Vagina (tissue), 2 donors: ENCODE measurements around the gene NTM. TPM values are rescaled to one million over a fixed set of nuclear protein-coding genes. Genes with fewer than 3 reads are reported as not detected.

Source experiments
- DNase-seq, 2 donors: peaks; one replicate each; pipeline ENCODE4 v3.0.0-alpha.2; 2017; ENCODE audit errors: extremely low spot score in 2 of 2
- H3K27ac ChIP-seq: fragments of 200-600 bp; sonication (generic); one replicate; pipeline ENCODE4 v1.5.1; 2019
- H3K27me3 ChIP-seq: fragments of 200-600 bp; sonication (generic); one replicate; pipeline ENCODE4 v1.5.1; 2019
- H3K36me3 ChIP-seq, 2 donors: fragments of 200-600 bp; sonication (generic); one replicate each; pipeline ENCODE4 v1.5.1; 2017 to 2019
- H3K4me1 ChIP-seq: fragments of 200-600 bp; sonication (generic); one replicate; pipeline ENCODE4 v1.5.1; 2019
- H3K4me3 ChIP-seq, 2 donors: fragments of 200-600 bp; sonication (generic); 1 replicate in 1 of 2; 2 replicates in 1 of 2; pipeline ENCODE4 v1.5.1; 2016 to 2019
- H3K9me3 ChIP-seq: fragments of 200-600 bp; sonication (generic); one replicate; pipeline ENCODE4 v1.5.1; 2019
- POLR2A ChIP-seq, 2 donors: fragments of 450-650 bp; IDR thresholded peaks; one replicate each; pipeline ENCODE4 v1.6.1; 2017; ENCODE audit warnings: antibody characterized with exemption in 2 of 2, mild to moderate bottlenecking in 2 of 2, moderate library complexity in 2 of 2
- POLR2AphosphoS5 ChIP-seq, 2 donors: sonication (generic); formaldehyde crosslinking; IDR thresholded peaks; one replicate each; pipeline ENCODE4 v1.9.0; 2017; ENCODE audit warnings: antibody characterized with exemption in 2 of 2, mild to moderate bottlenecking in 2 of 2, low read depth in 1 of 2; ENCODE audit not compliant: insufficient read depth in 1 of 2
- intact Hi-C: fragments of 100-400 bp; cut with DNase I; formaldehyde crosslinking; loops from one replicate; pipeline ENCODE4 v1.15.1; 2023
- total RNA-seq: library from RNA; depleted of rRNA; stranded (reverse); fragments of >200 nt; gene quantifications from one replicate; pipeline ENCODE4 v1.2.3, GENCODE V29; 2016
- TF ChIP-seq, protein P1 (sequence below), 3 experiments: fragments of 450-650 bp in 2 of 3; fragments of 200-600 bp in 1 of 3; sonication (generic) in 1 of 3; IDR thresholded peaks; one replicate each; pipeline ENCODE4 v1.5.1; 2017 to 2019; ENCODE audit warnings: antibody characterized with exemption in 3 of 3, mild to moderate bottlenecking in 2 of 3, moderate library complexity in 2 of 3

Gene NTM
- total RNA-seq, 1 donor from 2014 or later, result 4.2 TPM

DNA sequence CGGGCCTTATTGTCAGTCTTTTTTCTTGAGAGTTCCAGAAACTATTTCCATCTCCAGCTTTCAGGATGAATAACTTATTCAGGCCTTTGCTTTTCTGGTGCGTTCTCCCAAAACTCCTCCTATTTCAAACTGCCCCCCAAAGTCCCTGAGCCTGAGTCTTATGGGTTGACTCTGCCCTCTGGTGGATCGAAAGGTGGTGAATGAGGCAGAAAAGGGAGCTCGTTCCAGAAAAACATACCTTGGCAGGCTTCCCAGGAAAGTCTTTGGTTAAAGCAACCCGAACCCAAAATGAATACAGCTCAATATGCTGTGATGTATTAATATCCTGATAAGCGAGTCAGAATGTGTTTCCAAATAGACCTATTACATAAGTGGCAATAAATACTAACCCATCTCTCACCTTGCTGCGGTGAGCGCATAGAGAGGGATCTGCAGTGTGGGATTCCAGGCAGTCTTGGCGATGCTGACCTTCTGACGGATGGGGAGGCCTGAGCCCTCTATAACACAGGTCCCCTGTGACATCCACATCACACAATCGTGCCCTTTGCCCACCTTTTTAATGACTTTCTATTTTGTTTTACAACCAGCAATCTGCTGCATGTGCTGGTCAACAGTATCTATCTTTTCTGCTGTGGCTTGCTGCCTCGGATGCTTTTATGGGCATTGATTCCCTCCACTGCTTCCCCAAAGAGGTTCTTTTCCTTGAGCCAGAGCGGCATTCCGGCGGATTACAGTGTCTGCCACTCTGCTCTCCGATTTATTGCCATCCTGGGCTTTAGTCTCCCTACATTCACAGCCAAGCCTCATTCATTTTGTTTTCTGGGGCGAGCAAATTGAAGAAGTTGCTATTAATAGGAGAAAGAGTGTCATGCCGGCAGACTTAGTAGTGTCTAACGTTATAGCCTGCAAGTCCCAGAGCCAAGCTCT lies 756.8 kb downstream of the NTM start:
- H3K4me3 ChIP-seq, result peak overlapping the region; percentile 30 to 37
- DNase-seq, result no peak
- no peaks in the 10 kb centered on the region for H3K27me3 ChIP-seq
- H3K9me3 ChIP-seq, result no peaks in the 10 kb centered on the region
- TF ChIP-seq POLR2AphosphoS5 (IDR thresholded peaks at IDR 0.05; ENCODE audit: insufficient read depth in 1 of 2, low read depth in 1 of 2), result no peak
- TF ChIP-seq, protein P1, sequence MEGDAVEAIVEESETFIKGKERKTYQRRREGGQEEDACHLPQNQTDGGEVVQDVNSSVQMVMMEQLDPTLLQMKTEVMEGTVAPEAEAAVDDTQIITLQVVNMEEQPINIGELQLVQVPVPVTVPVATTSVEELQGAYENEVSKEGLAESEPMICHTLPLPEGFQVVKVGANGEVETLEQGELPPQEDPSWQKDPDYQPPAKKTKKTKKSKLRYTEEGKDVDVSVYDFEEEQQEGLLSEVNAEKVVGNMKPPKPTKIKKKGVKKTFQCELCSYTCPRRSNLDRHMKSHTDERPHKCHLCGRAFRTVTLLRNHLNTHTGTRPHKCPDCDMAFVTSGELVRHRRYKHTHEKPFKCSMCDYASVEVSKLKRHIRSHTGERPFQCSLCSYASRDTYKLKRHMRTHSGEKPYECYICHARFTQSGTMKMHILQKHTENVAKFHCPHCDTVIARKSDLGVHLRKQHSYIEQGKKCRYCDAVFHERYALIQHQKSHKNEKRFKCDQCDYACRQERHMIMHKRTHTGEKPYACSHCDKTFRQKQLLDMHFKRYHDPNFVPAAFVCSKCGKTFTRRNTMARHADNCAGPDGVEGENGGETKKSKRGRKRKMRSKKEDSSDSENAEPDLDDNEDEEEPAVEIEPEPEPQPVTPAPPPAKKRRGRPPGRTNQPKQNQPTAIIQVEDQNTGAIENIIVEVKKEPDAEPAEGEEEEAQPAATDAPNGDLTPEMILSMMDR (IDR thresholded peaks at IDR 0.05), result peak in 2 of 3 experiments; percentile 24 to 45
- H3K4me1 ChIP-seq, result peaks cover 18% of the 10 kb centered on the region
- no peak overlapping the region for H3K27ac ChIP-seq
- H3K36me3 ChIP-seq, result no peaks in the 10 kb centered on the region
- intact Hi-C loops, result no loop called here

DNA sequence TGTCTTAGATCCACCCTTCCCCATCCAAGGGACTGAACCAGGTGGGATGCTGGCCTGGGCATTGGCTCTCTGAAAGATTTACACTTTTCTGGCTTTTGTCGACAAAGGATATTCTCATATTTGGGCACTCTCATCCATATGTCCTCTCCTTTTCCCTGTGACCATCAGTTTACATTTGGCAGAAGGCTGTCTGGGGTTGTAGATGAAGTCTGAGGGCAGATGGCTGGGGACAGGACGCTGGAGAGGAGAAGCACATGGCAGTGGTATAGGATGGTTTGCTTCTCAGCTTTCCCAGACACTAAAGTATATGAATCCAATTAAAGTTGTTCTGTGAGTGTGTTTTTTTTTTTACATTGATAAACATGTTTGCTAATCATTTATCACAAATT lies 757.5 kb downstream of the NTM start:
- intact Hi-C loops, result no loop called here
- H3K9me3 ChIP-seq, result no peaks in the 10 kb centered on the region
- H3K4me1 ChIP-seq, result peaks cover 18% of the 10 kb centered on the region
- H3K36me3 ChIP-seq, result no peaks in the 10 kb centered on the region
- DNase-seq, result no peak
- no peak overlapping the region for H3K27ac ChIP-seq
- no peak for TF ChIP-seq POLR2AphosphoS5 (IDR thresholded peaks at IDR 0.05; ENCODE audit: insufficient read depth in 1 of 2, low read depth in 1 of 2)
- TF ChIP-seq, protein P1 (IDR thresholded peaks at IDR 0.05), result no peak
- no peak for TF ChIP-seq POLR2A (IDR thresholded peaks at IDR 0.05)
- H3K4me3 ChIP-seq, result no peak overlapping the region
- H3K27me3 ChIP-seq, result no peaks in the 10 kb centered on the region

DNA sequence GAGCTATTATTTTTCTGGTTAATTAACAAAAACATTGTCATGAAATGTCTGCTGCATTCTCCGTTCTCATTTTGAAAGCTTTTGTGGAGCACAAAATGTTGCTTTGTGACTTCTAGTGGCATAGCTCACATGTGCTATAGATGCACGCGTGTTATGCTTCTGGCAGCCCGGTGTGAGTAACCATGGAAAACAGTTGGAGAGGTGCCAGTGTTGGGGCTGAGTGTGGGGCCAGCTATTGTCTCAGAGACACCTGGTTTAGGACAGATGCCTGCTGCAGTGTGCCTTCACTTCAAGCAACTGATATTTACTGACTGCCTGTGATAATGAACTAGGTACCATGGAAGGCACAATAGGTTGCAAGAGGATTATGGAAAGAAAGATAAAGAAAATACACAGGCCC lies 760.6 kb downstream of the NTM start:
- Histone ChIP-seq H3K27me3 (no peaks in the 10 kb centered on the region), H3K4me1 (peaks cover 14% of the 10 kb centered on the region), H3K4me3 (no peak overlapping the region), H3K36me3 (no peaks in the 10 kb centered on the region), H3K9me3 (no peaks in the 10 kb centered on the region), H3K27ac (no peak overlapping the region)
- DNase-seq, result no peak
- intact Hi-C loops, result no loop called here
- no peak for TF ChIP-seq POLR2A (IDR thresholded peaks at IDR 0.05)
- no peak for TF ChIP-seq POLR2AphosphoS5 (IDR thresholded peaks at IDR 0.05; ENCODE audit: insufficient read depth in 1 of 2, low read depth in 1 of 2)
- TF ChIP-seq, protein P1 (IDR thresholded peaks at IDR 0.05), result no peak

DNA sequence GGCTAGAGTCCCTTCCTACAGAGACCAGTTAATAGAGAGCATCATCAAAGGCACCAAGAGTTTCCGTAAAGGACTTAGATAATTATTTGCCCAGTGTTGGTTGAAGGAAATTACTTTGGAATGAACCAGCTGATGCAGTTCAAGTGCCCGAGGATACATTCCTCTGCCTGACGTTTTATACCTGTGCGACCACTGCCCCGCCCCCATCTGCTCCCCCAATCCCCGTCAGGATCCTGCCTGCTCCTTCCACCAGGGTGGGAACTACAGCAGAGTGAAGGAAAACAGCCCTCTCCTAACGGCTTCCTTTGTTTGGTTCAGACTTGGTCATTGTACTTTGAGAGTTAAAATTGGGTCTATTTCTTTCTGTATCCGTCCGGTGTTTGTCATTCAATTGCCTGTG lies 761.5 kb downstream of the NTM start:
- H3K27ac ChIP-seq, result no peak overlapping the region
- H3K36me3 ChIP-seq, result no peaks in the 10 kb centered on the region
- H3K9me3 ChIP-seq, result no peaks in the 10 kb centered on the region
- H3K27me3 ChIP-seq, result no peaks in the 10 kb centered on the region
- DNase-seq, result no peak
- H3K4me1 ChIP-seq, result peaks cover 5% of the 10 kb centered on the region
- intact Hi-C loops, result no loop called here
- TF ChIP-seq, protein P1 (IDR thresholded peaks at IDR 0.05), result no peak
- TF ChIP-seq POLR2AphosphoS5 (IDR thresholded peaks at IDR 0.05; ENCODE audit: insufficient read depth in 1 of 2, low read depth in 1 of 2) (no peak), POLR2A (IDR thresholded peaks at IDR 0.05) (no peak)
- no peak overlapping the region for H3K4me3 ChIP-seq

DNA sequence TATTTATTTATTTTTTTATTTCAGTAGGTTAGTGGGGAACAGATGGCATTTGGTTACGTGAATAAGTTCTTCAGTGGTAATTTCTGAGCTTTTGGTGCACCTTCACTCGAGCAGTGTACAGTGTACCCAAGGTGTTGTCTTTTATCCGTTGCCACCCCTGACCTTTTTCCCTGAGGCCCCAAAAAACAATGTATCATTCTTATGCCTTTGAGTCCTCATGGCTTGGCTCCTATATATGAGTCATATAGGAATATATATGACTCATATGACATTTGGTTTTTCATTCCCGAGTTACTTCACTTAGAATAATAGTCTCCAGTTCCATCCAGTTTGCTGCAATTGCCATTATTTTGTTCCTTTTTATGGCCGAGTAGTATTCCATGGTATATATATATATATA lies 763.9 kb downstream of the NTM start:
- H3K27ac ChIP-seq, result no peak overlapping the region
- H3K4me3 ChIP-seq, result no peak overlapping the region
- intact Hi-C loops, result no loop called here
- H3K36me3 ChIP-seq, result no peaks in the 10 kb centered on the region
- no peaks in the 10 kb centered on the region for H3K4me1 ChIP-seq
- no peak for TF ChIP-seq POLR2AphosphoS5 (IDR thresholded peaks at IDR 0.05; ENCODE audit: insufficient read depth in 1 of 2, low read depth in 1 of 2)
- TF ChIP-seq, protein P1 (IDR thresholded peaks at IDR 0.05), result no peak
- TF ChIP-seq POLR2A (IDR thresholded peaks at IDR 0.05), result no peak
- no peaks in the 10 kb centered on the region for H3K9me3 ChIP-seq
- H3K27me3 ChIP-seq, result no peaks in the 10 kb centered on the region
- DNase-seq, result no peak
